Mesothelial cell of epicardium (in vitro differentiated cells): ENCODE data around the gene CCND1. TPM values are rescaled to one million over a fixed set of nuclear protein-coding genes. Genes with fewer than 3 reads are reported as not detected.
A peak's percentile ranks its signal among the peaks of the same experiment; 100 is the strongest.

Experiments used
- DNase-seq, 2 experiments: peaks; one replicate each; pipeline ENCODE4 v3.0.0; 2021; ENCODE audit warnings: low spot score in 2 of 2; ENCODE audit not compliant: unreplicated experiment in 2 of 2
- H3K27ac Mint-ChIP-seq: 2 replicates; pipeline ENCODE4 v1.8.0; 2021; ENCODE audit warnings: mixed read lengths
- H3K27me3 Mint-ChIP-seq: 2 replicates; pipeline ENCODE4 v1.8.0; 2021; ENCODE audit warnings: low read depth, mixed read lengths
- H3K36me3 Mint-ChIP-seq: 2 replicates; pipeline ENCODE4 v1.8.0; 2021; ENCODE audit warnings: mixed read lengths
- H3K4me1 Mint-ChIP-seq: 2 replicates; pipeline ENCODE4 v1.8.0; 2021; ENCODE audit warnings: mixed read lengths
- H3K4me3 Mint-ChIP-seq: 2 replicates; pipeline ENCODE4 v1.8.0; 2021; ENCODE audit warnings: mild to moderate bottlenecking, moderate library complexity, mixed read lengths
- H3K9me3 Mint-ChIP-seq: 2 replicates; pipeline ENCODE4 v1.8.0; 2021; ENCODE audit warnings: mixed read lengths
- CTCF ChIP-seq: fragments of 200-600 bp; sonication (generic); IDR thresholded peaks from one replicate; pipeline ENCODE4 v1.5.0; 2021; ENCODE audit warnings: antibody characterized with exemption; ENCODE audit not compliant: unreplicated experiment
- total RNA-seq: library from RNA; stranded (reverse); gene quantifications from 3 replicates; pipeline ENCODE4 v1.2.1, GENCODE V29; 2021

Gene CCND1
- total RNA-seq, 1 donor from 2014 or later = 224 TPM

DNA sequence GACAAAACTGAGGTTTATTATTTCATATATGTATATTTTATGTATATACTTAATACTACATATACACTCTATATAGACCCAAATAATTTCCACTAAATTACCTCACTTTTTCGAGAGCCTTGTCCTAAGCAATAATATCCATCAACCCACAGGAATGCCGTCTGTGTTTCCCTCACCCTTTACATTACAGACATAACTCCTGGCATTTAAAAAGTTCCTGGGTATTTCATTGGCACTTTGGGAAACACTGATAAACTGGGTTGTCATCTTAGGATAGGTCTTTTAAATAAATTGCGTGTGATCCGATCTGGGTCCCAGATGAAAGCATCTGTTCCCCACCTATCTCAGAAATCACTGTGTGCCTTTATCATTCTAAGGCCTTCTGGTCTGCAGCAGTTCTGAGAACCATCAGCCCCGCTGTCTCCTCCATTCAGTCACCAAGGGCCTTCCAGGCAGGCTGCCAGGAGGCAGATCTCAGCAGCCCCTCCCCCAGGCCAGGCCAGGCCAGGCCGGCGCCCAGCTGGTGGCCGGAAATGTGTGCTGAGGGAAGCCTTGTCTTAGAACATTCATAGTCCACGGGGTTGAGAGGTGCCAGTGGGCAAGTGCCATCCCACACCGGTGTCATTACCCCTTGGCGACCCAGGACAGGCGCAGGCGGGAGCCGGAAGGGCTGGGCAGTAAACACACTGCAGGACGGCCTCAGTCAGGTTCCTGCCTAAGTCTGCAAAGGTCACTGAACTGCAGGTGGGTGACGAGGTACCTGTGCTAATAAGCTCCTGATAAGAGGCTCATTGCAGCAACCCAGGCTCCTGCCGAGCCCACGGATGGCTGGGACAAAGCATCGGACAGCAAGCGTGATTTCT lies 59.6 kb downstream of the CCND1 start:
- H3K36me3 Mint-ChIP-seq = no peaks in the 10 kb centered on the region
- no peak overlapping the region for H3K4me3 Mint-ChIP-seq
- no peaks in the 10 kb centered on the region for H3K9me3 Mint-ChIP-seq
- H3K27ac Mint-ChIP-seq = peak overlapping the region; percentile 36
- peaks cover 68% of the 10 kb centered on the region for H3K27me3 Mint-ChIP-seq
- H3K4me1 Mint-ChIP-seq = peaks cover 18% of the 10 kb centered on the region
- TF ChIP-seq CTCF = no peak
- DNase-seq = peak; percentile 49 to 70

- no peak for TF ChIP-seq CTCF
- Mint-ChIP-seq H3K4me3 (no peak overlapping the region), H3K27ac (no peak overlapping the region), H3K36me3 (no peaks in the 10 kb centered on the region), H3K4me1 (peaks cover 20% of the 10 kb centered on the region), H3K9me3 (no peaks in the 10 kb centered on the region), H3K27me3 (peaks cover 79% of the 10 kb centered on the region)
- DNase-seq = no peak
Observed at GRCh38 chr11:69702239-69702691, 61.3 kb downstream of the CCND1 start.

DNA sequence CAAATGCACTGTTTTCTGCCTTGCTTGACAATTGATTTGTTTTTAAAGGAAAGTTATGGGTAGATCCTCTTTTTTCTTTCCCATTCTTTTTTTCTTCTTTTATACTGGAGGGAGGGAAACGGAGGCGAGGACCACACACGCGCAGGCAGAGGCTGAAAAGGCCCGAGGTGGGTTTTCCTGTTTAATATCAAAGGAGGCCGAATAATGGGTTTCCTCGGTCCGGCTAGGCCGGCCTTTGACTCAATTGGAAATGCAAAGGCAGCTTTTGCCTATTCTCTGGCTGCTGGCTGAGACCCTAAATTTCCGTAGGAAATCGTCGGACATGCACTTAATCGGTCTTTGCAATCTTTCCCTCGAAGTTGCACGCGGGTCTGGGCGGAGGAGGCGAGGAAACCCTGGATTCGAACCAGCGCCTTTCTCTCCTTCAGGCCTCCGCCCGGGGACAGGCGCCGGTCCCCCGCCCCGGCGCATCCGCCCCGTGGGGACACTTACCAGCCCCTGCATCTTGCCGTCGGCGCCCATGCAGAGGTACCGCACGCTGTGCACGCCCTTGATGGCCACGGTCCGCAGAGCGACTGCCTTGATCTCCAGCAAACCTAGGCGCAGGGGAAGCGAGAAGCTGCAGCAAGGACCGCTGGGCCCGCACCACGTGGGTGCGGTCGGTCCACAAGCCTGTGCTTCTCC lies 62.0 kb downstream of the CCND1 start:
- no peaks in the 10 kb centered on the region for H3K9me3 Mint-ChIP-seq
- H3K4me3 Mint-ChIP-seq = peak overlapping the region; percentile 24
- peaks cover 82% of the 10 kb centered on the region for H3K27me3 Mint-ChIP-seq
- no peak for DNase-seq
- H3K36me3 Mint-ChIP-seq = no peaks in the 10 kb centered on the region
- H3K4me1 Mint-ChIP-seq = peaks cover 21% of the 10 kb centered on the region
- no peak for TF ChIP-seq CTCF
- H3K27ac Mint-ChIP-seq = no peak overlapping the region

DNA sequence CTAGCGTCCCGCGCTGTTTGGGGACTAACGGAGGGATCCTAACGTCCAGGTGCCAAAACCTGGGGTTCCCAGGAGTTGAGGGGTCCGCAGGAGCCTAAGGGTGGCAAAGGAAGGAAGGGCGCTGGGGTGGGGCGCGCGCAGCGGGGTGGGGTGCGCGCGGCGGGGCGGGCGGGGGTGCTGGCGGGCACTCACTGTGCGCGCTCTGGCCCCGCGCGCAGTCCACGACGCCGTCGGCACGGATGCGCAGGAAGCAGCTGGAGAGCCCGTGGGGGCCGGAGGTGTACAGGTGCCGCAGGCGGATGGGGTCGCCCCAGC lies 62.5 kb downstream of the CCND1 start:
- H3K27ac Mint-ChIP-seq = no peak overlapping the region
- H3K4me3 Mint-ChIP-seq = peak overlapping the region; percentile 24
- H3K27me3 Mint-ChIP-seq = peaks cover 80% of the 10 kb centered on the region
- peaks cover 21% of the 10 kb centered on the region for H3K4me1 Mint-ChIP-seq
- no peaks in the 10 kb centered on the region for H3K36me3 Mint-ChIP-seq
- no peak for TF ChIP-seq CTCF
- DNase-seq = no peak
- H3K9me3 Mint-ChIP-seq = no peaks in the 10 kb centered on the region

Other genes starting within 250 kb of the CCND1 start
- not detected in 3 replicates for gene LINC01488, start 159.5 kb upstream of the CCND1 start, total RNA-seq
- gene LTO1, start 34.2 kb downstream of the CCND1 start, total RNA-seq = 30.0 to 35.8 TPM (median 31.6 TPM) in 3 replicates
- not detected in 3 replicates for gene FGF19, start 62.9 kb downstream of the CCND1 start, total RNA-seq
- not detected in 3 replicates for gene FGF4, start 134.2 kb downstream of the CCND1 start, total RNA-seq
- gene FGF3, start 178.3 kb downstream of the CCND1 start, total RNA-seq = not detected in 3 replicates